Neural progenitor cell (in vitro differentiated cells): ENCODE measurements around the gene TMEM203.

Experiments used
- EZH2phosphoT487 ChIP-seq: fragments of 200-600 bp; sonication (generic); IDR thresholded peaks from 2 replicates; pipeline ENCODE4 v1.6.1; 2017; ENCODE audit warnings: antibody characterized with exemption
- TF ChIP-seq, protein P1 (sequence below): fragments of 200-600 bp; sonication (generic); IDR thresholded peaks from 2 replicates; pipeline ENCODE4 v1.5.1; 2017; ENCODE audit warnings: antibody characterized with exemption, mild to moderate bottlenecking

DNA sequence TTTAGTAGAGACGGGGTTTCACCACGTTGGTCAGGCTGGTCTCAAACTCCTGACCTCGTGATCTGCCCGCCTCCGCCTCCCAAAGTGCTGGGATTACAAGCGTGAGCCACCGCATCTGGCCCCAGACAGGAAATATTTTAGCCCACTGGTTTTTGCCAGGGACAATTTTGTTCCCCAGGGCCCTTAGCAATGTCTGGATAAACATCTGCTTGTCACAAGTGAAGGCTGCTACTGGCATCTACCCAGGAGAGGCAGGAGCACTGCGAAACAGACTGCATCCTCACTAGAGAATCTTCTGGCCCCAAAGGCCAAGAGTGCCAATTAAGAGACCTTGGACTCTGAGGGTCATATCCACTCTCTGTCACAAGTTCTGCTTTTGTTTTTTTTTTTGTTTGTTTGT is 2.5 kb downstream of the TMEM203 start:
- no peak for TF ChIP-seq EZH2phosphoT487
- TF ChIP-seq, protein P1, sequence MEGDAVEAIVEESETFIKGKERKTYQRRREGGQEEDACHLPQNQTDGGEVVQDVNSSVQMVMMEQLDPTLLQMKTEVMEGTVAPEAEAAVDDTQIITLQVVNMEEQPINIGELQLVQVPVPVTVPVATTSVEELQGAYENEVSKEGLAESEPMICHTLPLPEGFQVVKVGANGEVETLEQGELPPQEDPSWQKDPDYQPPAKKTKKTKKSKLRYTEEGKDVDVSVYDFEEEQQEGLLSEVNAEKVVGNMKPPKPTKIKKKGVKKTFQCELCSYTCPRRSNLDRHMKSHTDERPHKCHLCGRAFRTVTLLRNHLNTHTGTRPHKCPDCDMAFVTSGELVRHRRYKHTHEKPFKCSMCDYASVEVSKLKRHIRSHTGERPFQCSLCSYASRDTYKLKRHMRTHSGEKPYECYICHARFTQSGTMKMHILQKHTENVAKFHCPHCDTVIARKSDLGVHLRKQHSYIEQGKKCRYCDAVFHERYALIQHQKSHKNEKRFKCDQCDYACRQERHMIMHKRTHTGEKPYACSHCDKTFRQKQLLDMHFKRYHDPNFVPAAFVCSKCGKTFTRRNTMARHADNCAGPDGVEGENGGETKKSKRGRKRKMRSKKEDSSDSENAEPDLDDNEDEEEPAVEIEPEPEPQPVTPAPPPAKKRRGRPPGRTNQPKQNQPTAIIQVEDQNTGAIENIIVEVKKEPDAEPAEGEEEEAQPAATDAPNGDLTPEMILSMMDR = no peak
